ENCODE data around the gene OR52E4.

The OR52E4 gene

DNA sequence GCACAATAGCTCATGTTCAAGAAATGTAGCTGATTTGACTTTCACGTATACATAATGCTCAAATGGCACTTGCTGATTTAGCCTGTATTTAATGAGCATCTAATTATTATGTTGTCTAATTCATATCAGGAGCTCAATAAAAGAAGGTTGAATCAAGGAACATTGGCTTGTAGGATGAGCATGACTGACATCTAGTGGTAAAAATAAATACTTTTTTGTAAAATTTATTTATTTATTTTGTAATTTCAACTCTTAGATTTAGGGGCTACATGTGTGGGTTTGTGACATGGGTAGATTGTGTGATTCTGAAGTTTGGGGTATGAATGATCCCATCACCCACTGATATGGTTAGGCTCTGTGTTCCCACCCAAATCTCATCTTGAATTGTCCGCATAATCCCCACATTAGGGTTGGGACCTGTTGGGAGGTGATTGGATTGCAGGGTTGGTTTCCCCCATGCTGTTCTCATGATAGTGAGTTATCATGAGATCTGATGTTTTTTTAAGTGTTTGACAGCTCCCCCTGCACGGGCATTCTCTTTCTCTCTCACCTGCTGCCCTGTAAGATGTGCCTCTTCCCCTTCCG lies 10.9 kb downstream of the OR52E4 start:
- TF ChIP-seq, protein P1, sequence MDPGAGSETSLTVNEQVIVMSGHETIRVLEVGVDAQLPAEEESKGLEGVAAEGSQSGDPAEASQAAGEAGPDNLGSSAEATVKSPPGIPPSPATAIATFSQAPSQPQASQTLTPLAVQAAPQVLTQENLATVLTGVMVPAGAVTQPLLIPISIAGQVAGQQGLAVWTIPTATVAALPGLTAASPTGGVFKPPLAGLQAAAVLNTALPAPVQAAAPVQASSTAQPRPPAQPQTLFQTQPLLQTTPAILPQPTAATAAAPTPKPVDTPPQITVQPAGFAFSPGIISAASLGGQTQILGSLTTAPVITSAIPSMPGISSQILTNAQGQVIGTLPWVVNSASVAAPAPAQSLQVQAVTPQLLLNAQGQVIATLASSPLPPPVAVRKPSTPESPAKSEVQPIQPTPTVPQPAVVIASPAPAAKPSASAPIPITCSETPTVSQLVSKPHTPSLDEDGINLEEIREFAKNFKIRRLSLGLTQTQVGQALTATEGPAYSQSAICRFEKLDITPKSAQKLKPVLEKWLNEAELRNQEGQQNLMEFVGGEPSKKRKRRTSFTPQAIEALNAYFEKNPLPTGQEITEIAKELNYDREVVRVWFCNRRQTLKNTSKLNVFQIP (CRISPR knock-in tag; IDR thresholded peaks at IDR 0.05; ENCODE audit: borderline replicate concordance, low read depth): no peak
- TF ChIP-seq GLIS3 (CRISPR knock-in tag; IDR thresholded peaks at IDR 0.05): no peak
- no peak for TF ChIP-seq OSR1 (CRISPR knock-in tag; IDR thresholded peaks at IDR 0.05)
- TF ChIP-seq ZNF8 (CRISPR knock-in tag; IDR thresholded peaks at IDR 0.05): no peak
- no peak for TF ChIP-seq ZNF70 (CRISPR knock-in tag; IDR thresholded peaks at IDR 0.05)
- TF ChIP-seq CREB5 (CRISPR knock-in tag; IDR thresholded peaks at IDR 0.05; ENCODE audit: low read depth): no peak
- no peak for TF ChIP-seq TOX (CRISPR knock-in tag; IDR thresholded peaks at IDR 0.05; ENCODE audit: borderline replicate concordance)
- ATAC-seq: no peak

DNA sequence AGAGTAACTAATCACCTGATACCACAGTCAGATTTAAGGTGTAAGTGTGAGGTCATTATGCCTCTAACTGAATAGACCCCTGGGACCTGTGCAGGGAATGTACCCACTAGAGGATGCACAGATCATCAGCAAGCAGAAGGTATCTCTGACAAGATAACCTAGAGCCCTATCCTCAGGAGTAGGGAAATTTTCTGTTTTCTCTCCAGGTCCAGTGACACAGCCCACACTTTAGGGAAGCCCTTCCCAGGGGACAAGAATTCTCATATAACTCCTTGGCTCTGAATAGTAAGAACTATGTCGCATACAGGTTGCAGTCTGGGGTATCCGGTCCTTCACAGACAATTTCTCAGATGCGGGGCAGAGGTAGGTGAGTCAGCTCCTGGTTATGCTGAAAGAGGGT lies 12.5 kb downstream of the OR52E4 start, which contains the start of gene OR52E5:
TSS of gene OR52E5 (plus strand) at position 301 of the 400 bp plus-strand sequence. CDS start 7,569 bp downstream, outside the sequence.
- no peak for ATAC-seq
- TF ChIP-seq ZFP3 (CRISPR knock-in tag; IDR thresholded peaks at IDR 0.05) (no peak), ESRRG (CRISPR knock-in tag; IDR thresholded peaks at IDR 0.05) (no peak), GLIS3 (CRISPR knock-in tag; IDR thresholded peaks at IDR 0.05) (no peak), TCF4 (CRISPR knock-in tag; IDR thresholded peaks at IDR 0.05; ENCODE audit: borderline replicate concordance) (no peak), PPARA (CRISPR knock-in tag; IDR thresholded peaks at IDR 0.05; ENCODE audit: borderline replicate concordance) (no peak), ISL1 (CRISPR knock-in tag; IDR thresholded peaks at IDR 0.05) (no peak), SNAI2 (CRISPR knock-in tag; IDR thresholded peaks at IDR 0.05) (no peak), CREB5 (CRISPR knock-in tag; IDR thresholded peaks at IDR 0.05; ENCODE audit: low read depth) (no peak), ZFP30 (CRISPR knock-in tag; IDR thresholded peaks at IDR 0.05) (no peak), RARB (CRISPR knock-in tag; IDR thresholded peaks at IDR 0.05) (no peak), CSDC2 (CRISPR knock-in tag; IDR thresholded peaks at IDR 0.05) (no peak), TOX (CRISPR knock-in tag; IDR thresholded peaks at IDR 0.05; ENCODE audit: borderline replicate concordance) (no peak)
- TF ChIP-seq, protein P2, sequence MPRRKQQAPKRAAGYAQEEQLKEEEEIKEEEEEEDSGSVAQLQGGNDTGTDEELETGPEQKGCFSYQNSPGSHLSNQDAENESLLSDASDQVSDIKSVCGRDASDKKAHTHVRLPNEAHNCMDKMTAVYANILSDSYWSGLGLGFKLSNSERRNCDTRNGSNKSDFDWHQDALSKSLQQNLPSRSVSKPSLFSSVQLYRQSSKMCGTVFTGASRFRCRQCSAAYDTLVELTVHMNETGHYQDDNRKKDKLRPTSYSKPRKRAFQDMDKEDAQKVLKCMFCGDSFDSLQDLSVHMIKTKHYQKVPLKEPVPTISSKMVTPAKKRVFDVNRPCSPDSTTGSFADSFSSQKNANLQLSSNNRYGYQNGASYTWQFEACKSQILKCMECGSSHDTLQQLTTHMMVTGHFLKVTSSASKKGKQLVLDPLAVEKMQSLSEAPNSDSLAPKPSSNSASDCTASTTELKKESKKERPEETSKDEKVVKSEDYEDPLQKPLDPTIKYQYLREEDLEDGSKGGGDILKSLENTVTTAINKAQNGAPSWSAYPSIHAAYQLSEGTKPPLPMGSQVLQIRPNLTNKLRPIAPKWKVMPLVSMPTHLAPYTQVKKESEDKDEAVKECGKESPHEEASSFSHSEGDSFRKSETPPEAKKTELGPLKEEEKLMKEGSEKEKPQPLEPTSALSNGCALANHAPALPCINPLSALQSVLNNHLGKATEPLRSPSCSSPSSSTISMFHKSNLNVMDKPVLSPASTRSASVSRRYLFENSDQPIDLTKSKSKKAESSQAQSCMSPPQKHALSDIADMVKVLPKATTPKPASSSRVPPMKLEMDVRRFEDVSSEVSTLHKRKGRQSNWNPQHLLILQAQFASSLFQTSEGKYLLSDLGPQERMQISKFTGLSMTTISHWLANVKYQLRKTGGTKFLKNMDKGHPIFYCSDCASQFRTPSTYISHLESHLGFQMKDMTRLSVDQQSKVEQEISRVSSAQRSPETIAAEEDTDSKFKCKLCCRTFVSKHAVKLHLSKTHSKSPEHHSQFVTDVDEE (CRISPR knock-in tag; IDR thresholded peaks at IDR 0.05): no peak
- TF ChIP-seq, protein P3, sequence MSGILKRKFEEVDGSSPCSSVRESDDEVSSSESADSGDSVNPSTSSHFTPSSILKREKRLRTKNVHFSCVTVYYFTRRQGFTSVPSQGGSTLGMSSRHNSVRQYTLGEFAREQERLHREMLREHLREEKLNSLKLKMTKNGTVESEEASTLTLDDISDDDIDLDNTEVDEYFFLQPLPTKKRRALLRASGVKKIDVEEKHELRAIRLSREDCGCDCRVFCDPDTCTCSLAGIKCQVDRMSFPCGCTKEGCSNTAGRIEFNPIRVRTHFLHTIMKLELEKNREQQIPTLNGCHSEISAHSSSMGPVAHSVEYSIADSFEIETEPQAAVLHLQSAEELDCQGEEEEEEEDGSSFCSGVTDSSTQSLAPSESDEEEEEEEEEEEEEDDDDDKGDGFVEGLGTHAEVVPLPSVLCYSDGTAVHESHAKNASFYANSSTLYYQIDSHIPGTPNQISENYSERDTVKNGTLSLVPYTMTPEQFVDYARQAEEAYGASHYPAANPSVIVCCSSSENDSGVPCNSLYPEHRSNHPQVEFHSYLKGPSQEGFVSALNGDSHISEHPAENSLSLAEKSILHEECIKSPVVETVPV (CRISPR knock-in tag; IDR thresholded peaks at IDR 0.05): no peak
- TF ChIP-seq, protein P1 (CRISPR knock-in tag; IDR thresholded peaks at IDR 0.05; ENCODE audit: borderline replicate concordance, low read depth): no peak
- TF ChIP-seq, protein P4, sequence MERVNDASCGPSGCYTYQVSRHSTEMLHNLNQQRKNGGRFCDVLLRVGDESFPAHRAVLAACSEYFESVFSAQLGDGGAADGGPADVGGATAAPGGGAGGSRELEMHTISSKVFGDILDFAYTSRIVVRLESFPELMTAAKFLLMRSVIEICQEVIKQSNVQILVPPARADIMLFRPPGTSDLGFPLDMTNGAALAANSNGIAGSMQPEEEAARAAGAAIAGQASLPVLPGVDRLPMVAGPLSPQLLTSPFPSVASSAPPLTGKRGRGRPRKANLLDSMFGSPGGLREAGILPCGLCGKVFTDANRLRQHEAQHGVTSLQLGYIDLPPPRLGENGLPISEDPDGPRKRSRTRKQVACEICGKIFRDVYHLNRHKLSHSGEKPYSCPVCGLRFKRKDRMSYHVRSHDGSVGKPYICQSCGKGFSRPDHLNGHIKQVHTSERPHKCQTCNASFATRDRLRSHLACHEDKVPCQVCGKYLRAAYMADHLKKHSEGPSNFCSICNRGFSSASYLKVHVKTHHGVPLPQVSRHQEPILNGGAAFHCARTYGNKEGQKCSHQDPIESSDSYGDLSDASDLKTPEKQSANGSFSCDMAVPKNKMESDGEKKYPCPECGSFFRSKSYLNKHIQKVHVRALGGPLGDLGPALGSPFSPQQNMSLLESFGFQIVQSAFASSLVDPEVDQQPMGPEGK (CRISPR knock-in tag; IDR thresholded peaks at IDR 0.05; ENCODE audit: borderline replicate concordance): no peak

All from SK-N-SH treated with all-trans-retinoic acid at 6 μM for 48 hours (cell line).